Smooth muscle cell (in vitro differentiated cells): ENCODE data around the gene C19orf33. TPM values are rescaled to one million over a fixed set of nuclear protein-coding genes. Genes with fewer than 3 reads are reported as not detected.

Experiments used
- DNase-seq: peaks from one replicate; lab custom pipeline; 2025; ENCODE audit not compliant: unreplicated experiment; lab: John Stamatoyannopoulos, UW
- H2AFZ ChIP-seq: fragments of 200-600 bp; sonication (generic); 2 replicates; pipeline ENCODE4 v1.6.0; 2016; ENCODE audit warnings: antibody characterized with exemption, low read depth, mild to moderate bottlenecking
- H3F3A ChIP-seq: fragments of 200-600 bp; sonication (generic); 2 replicates; pipeline ENCODE4 v1.6.0; 2017; ENCODE audit warnings: antibody characterized with exemption, low read depth
- H3K27ac ChIP-seq: fragments of 200-600 bp; sonication (generic); 2 replicates; pipeline ENCODE4 v1.5.1; 2016; ENCODE audit warnings: low read depth, mild to moderate bottlenecking
- H3K27me3 ChIP-seq: fragments of 200-600 bp; sonication (generic); 2 replicates; pipeline ENCODE4 v1.6.1; 2016; ENCODE audit warnings: low read depth, mild to moderate bottlenecking
- H3K36me3 ChIP-seq: fragments of 200-600 bp; sonication (generic); 2 replicates; pipeline ENCODE4 v1.5.1; 2016; ENCODE audit warnings: low read depth
- H3K4me1 ChIP-seq: fragments of 200-600 bp; sonication (generic); 2 replicates; pipeline ENCODE4 v1.5.1; 2016; ENCODE audit warnings: low read depth
- H3K4me2 ChIP-seq: fragments of 200-600 bp; sonication (generic); 2 replicates; pipeline ENCODE4 v1.6.0; 2016; ENCODE audit warnings: mild to moderate bottlenecking
- H3K4me3 ChIP-seq: fragments of 200-600 bp; sonication (generic); 2 replicates; pipeline ENCODE4 v1.5.1; 2016; ENCODE audit warnings: mild to moderate bottlenecking
- H3K79me2 ChIP-seq: fragments of 200-600 bp; sonication (generic); 2 replicates; pipeline ENCODE4 v1.6.0; 2016; ENCODE audit warnings: low read depth, mild to moderate bottlenecking
- H3K9ac ChIP-seq: fragments of 200-600 bp; sonication (generic); 2 replicates; pipeline ENCODE4 v1.6.0; 2016; ENCODE audit warnings: low read depth
- H3K9me3 ChIP-seq: fragments of 200-600 bp; sonication (generic); replicated peaks from 2 replicates; pipeline ENCODE4 v1.5.1; 2016; ENCODE audit warnings: low read depth
- H4K20me1 ChIP-seq: fragments of 200-600 bp; sonication (generic); 2 replicates; pipeline ENCODE4 v1.6.0; 2016; ENCODE audit warnings: low read depth
- CTCF ChIP-seq: fragments of 200-600 bp; sonication (generic); IDR thresholded peaks from 2 replicates; pipeline ENCODE4 v1.5.1; 2017; ENCODE audit warnings: borderline replicate concordance, mild to moderate bottlenecking, antibody characterized with exemption; ENCODE audit not compliant: insufficient read depth, poor library complexity, severe bottlenecking
- WGBS: methylation state at CpG from one replicate; pipeline ENCODE4 v1.1.7; 2016; ENCODE audit warnings: low lambda C conversion rate; 5-methylcytosine and 5-hydroxymethylcytosine counted together
- polyA plus RNA-seq: library from polyadenylated mRNA; unstranded; fragments of >200 nt; fragmentation: Nextera tagmentation; extraction: Ambion mirVana; gene quantifications from 2 replicates; pipeline ENCODE4 v1.2.1, GENCODE V29; 2016
- total RNA-seq: library from RNA; depleted of rRNA; stranded (reverse); fragments of >200 nt; gene quantifications from 2 replicates; pipeline ENCODE4 v1.2.3, GENCODE V29; 2014

C19orf33 gene
- total and polyA plus RNA-seq, 2 experiments from 2014 or later, result 22.1 to 136 TPM

- Histone ChIP-seq H3K27me3 (no peaks in the 10 kb centered on the region), H3K79me2 (peaks cover 29% of the 10 kb centered on the region), H3K36me3 (no peaks in the 10 kb centered on the region), H3K9me3 (no peaks in the 10 kb centered on the region), H2AFZ (no peak overlapping the region), H3K4me2 (no peak overlapping the region), H3K27ac (no peak overlapping the region), H4K20me1 (peaks cover 34% of the 10 kb centered on the region), H3K9ac (no peak overlapping the region), H3K4me1 (no peaks in the 10 kb centered on the region), H3F3A (no peaks in the 10 kb centered on the region), H3K4me3 (no peak overlapping the region)
- DNase-seq, result no peak
- no peak for TF ChIP-seq CTCF
- WGBS, result 80% methylated on average over 7 of the region's 7 CpGs
Observed at GRCh38 chr19:38284422-38284821, 19.6 kb upstream of the C19orf33 start.

GRCh38 chr19:38285567-38285966 lies 18.5 kb upstream of the C19orf33 start:
- no peaks in the 10 kb centered on the region for H3K27me3 ChIP-seq
- H3K36me3 ChIP-seq, result no peaks in the 10 kb centered on the region
- H4K20me1 ChIP-seq, result peaks cover 26% of the 10 kb centered on the region
- H3K9ac ChIP-seq, result no peak overlapping the region
- no peak for TF ChIP-seq CTCF
- H3K9me3 ChIP-seq, result no peaks in the 10 kb centered on the region
- H3F3A ChIP-seq, result no peaks in the 10 kb centered on the region
- H2AFZ ChIP-seq, result no peak overlapping the region
- no peak overlapping the region for H3K4me2 ChIP-seq
- H3K79me2 ChIP-seq, result peaks cover 29% of the 10 kb centered on the region
- no peaks in the 10 kb centered on the region for H3K4me1 ChIP-seq
- 66% methylated on average over 5 of the region's 5 CpGs for WGBS
- no peak overlapping the region for H3K4me3 ChIP-seq
- no peak for DNase-seq
- no peak overlapping the region for H3K27ac ChIP-seq

- no peak for TF ChIP-seq CTCF
- 82% methylated on average over 9 of the region's 9 CpGs for WGBS
- Histone ChIP-seq H3K4me2 (no peak overlapping the region), H3K9ac (no peak overlapping the region), H3K36me3 (no peaks in the 10 kb centered on the region), H3F3A (no peaks in the 10 kb centered on the region), H3K79me2 (peaks cover 9% of the 10 kb centered on the region), H2AFZ (no peak overlapping the region), H3K9me3 (no peaks in the 10 kb centered on the region), H3K27me3 (no peaks in the 10 kb centered on the region), H4K20me1 (peaks cover 7% of the 10 kb centered on the region), H3K27ac (no peak overlapping the region), H3K4me3 (no peak overlapping the region), H3K4me1 (peaks cover 6% of the 10 kb centered on the region)
- DNase-seq, result no peak
Observed at GRCh38 chr19:38287604-38288003, 16.4 kb upstream of the C19orf33 start.

- H2AFZ ChIP-seq, result no peak overlapping the region
Observed at GRCh38 chr19:38288123-38288855, 15.8 kb upstream of the C19orf33 start.

More at GRCh38 chr19:38288123-38288855, 15.8 kb upstream of the C19orf33 start:
- no peaks in the 10 kb centered on the region for H3K9me3 ChIP-seq
- WGBS, result 81% methylated on average over 13 of the region's 16 CpGs
- no peaks in the 10 kb centered on the region for H3K27me3 ChIP-seq
- no peak overlapping the region for H3K4me3 ChIP-seq
- H3K9ac ChIP-seq, result no peak overlapping the region
- peaks cover 4% of the 10 kb centered on the region for H4K20me1 ChIP-seq
- peaks cover 8% of the 10 kb centered on the region for H3K79me2 ChIP-seq
- no peaks in the 10 kb centered on the region for H3K36me3 ChIP-seq
- H3K4me1 ChIP-seq, result peaks cover 6% of the 10 kb centered on the region
- H3K4me2 ChIP-seq, result no peak overlapping the region
- H3F3A ChIP-seq, result no peaks in the 10 kb centered on the region
- TF ChIP-seq CTCF, result no peak
- no peak for DNase-seq
- no peak overlapping the region for H3K27ac ChIP-seq
